Activated CD8-positive, alpha-beta memory T cell treated with anti-CD3 and anti-CD28 coated beads, Interleukin-2, amount 50 U/mL, for 24 hours (primary cell): ENCODE data around the gene DDIT3.

Source experiments
- DNase-seq: peaks from one replicate; pipeline ENCODE4 v3.0.0-alpha.2; 2020; ENCODE audit errors: extremely low read depth

Gene DDIT3

GRCh38 chr12:57485695-57486094 is 34.6 kb downstream of the DDIT3 start:
- no peak for DNase-seq

- DNase-seq, result no peak
Measured at GRCh38 chr12:57483466-57483865, 36.8 kb downstream of the DDIT3 start.

- DNase-seq, result no peak
Measured at GRCh38 chr12:57481671-57482070, 38.6 kb downstream of the DDIT3 start.

- DNase-seq, result no peak
Measured at GRCh38 chr12:57479376-57480115, 40.8 kb downstream of the DDIT3 start, which contains the start of gene ARHGAP9. ARHGAP9 (minus strand) TSS chr12:57479866; CDS start chr12:57479406, 460 bp downstream.

GRCh38 chr12:57479043-57479375 is 41.3 kb downstream of the DDIT3 start:
- DNase-seq, result no peak

GRCh38 chr12:57477710-57478681 is 42.3 kb downstream of the DDIT3 start:
- DNase-seq, result no peak

GRCh38 chr12:57476993-57477709 is 43.2 kb downstream of the DDIT3 start:
- no peak for DNase-seq

GRCh38 chr12:57476162-57476992 is 43.9 kb downstream of the DDIT3 start:
- no peak for DNase-seq

- DNase-seq, result no peak
Measured at GRCh38 chr12:57475271-57476161, 44.8 kb downstream of the DDIT3 start.

- no peak for DNase-seq
Measured at GRCh38 chr12:57474862-57475261, 45.5 kb downstream of the DDIT3 start.

- DNase-seq, result no peak
Measured at GRCh38 chr12:57474430-57474829, 45.9 kb downstream of the DDIT3 start.

- DNase-seq, result no peak
Measured at GRCh38 chr12:57473886-57474285, 46.4 kb downstream of the DDIT3 start.

- DNase-seq, result no peak
Measured at GRCh38 chr12:57473392-57473791, 46.9 kb downstream of the DDIT3 start.

- DNase-seq, result no peak
Measured at GRCh38 chr12:57472391-57472790, 47.9 kb downstream of the DDIT3 start.

- DNase-seq, result no peak
Measured at GRCh38 chr12:57471661-57472060, 48.7 kb downstream of the DDIT3 start.

GRCh38 chr12:57470970-57471656 is 49.2 kb downstream of the DDIT3 start:
- DNase-seq, result no peak

GRCh38 chr12:57470286-57470969 is 49.9 kb downstream of the DDIT3 start:
- no peak for DNase-seq

- DNase-seq, result no peak
Measured at GRCh38 chr12:57469296-57470164, 50.8 kb downstream of the DDIT3 start.
